CD4-positive, alpha-beta T cell treated with Interferon gamma for 1 hour (primary cell): ENCODE results near the gene PLXNA4.
"Not testable (repeated sequence)": the region's sequence is repeated elsewhere in the genome, so short reads cannot be mapped to it uniquely, and the experiment has no call there.

Experiments used
- DNase-seq: peaks from one replicate; pipeline ENCODE4 v3.0.0-alpha.2; 2020

Gene PLXNA4

GRCh38 chr7:132183781-132184380 lies 392.4 kb downstream of the PLXNA4 start:
- DNase-seq, result no peak

- no peak for DNase-seq
Observed at GRCh38 chr7:132182992-132183391, 393.3 kb downstream of the PLXNA4 start.

- DNase-seq, result no peak
Observed at GRCh38 chr7:132181946-132182685, 394.2 kb downstream of the PLXNA4 start.

GRCh38 chr7:132181371-132181770 lies 394.9 kb downstream of the PLXNA4 start:
- no peak for DNase-seq

GRCh38 chr7:132180481-132180880 lies 395.8 kb downstream of the PLXNA4 start:
- no peak for DNase-seq

GRCh38 chr7:132179681-132180080 lies 396.6 kb downstream of the PLXNA4 start:
- DNase-seq, result no peak

- DNase-seq, result no peak
Observed at GRCh38 chr7:132179080-132179430, 397.2 kb downstream of the PLXNA4 start.

- DNase-seq, result not testable (repeated sequence)
Observed at GRCh38 chr7:132178402-132179079, 397.7 kb downstream of the PLXNA4 start.

- no peak for DNase-seq
Observed at GRCh38 chr7:132177708-132178401, 398.4 kb downstream of the PLXNA4 start.

- DNase-seq, result no peak
Observed at GRCh38 chr7:132176719-132177118, 399.6 kb downstream of the PLXNA4 start.

GRCh38 chr7:132171130-132171576 lies 405.1 kb downstream of the PLXNA4 start:
- DNase-seq, result no peak

GRCh38 chr7:132169730-132170129 lies 406.5 kb downstream of the PLXNA4 start:
- no peak for DNase-seq

- no peak for DNase-seq
Observed at GRCh38 chr7:132168239-132168638, 408.0 kb downstream of the PLXNA4 start.

- DNase-seq, result not testable (repeated sequence)
Observed at GRCh38 chr7:132165695-132166094, 410.6 kb downstream of the PLXNA4 start.

- DNase-seq, result no peak
Observed at GRCh38 chr7:132164558-132165125, 411.6 kb downstream of the PLXNA4 start.

GRCh38 chr7:132162556-132163144 lies 413.6 kb downstream of the PLXNA4 start:
- no peak for DNase-seq

GRCh38 chr7:132161976-132162375 lies 414.3 kb downstream of the PLXNA4 start:
- DNase-seq, result no peak

GRCh38 chr7:132161533-132161915 lies 414.7 kb downstream of the PLXNA4 start:
- DNase-seq, result no peak

GRCh38 chr7:132160611-132161532 lies 415.4 kb downstream of the PLXNA4 start:
- no peak for DNase-seq

- DNase-seq, result no peak
Observed at GRCh38 chr7:132158841-132159240, 417.4 kb downstream of the PLXNA4 start.

GRCh38 chr7:132158166-132158565 lies 418.1 kb downstream of the PLXNA4 start:
- DNase-seq, result no peak

- no peak for DNase-seq
Observed at GRCh38 chr7:132155715-132156114, 420.6 kb downstream of the PLXNA4 start.
